ENCODE measurements around the gene RAPH1.
"Not testable (repeated sequence)": the region's sequence is repeated elsewhere in the genome, so short reads cannot be mapped to it uniquely, and the experiment has no call there.

The RAPH1 gene

GRCh38 chr2:203476881-203477280, 58.2 kb downstream of the RAPH1 start:
- no peak for DNase-seq

- no peak for DNase-seq
Observed at GRCh38 chr2:203471323-203471722, 63.8 kb downstream of the RAPH1 start.

GRCh38 chr2:203470371-203470770, 64.7 kb downstream of the RAPH1 start:
- no peak for DNase-seq

- DNase-seq, result no peak
Observed at GRCh38 chr2:203469546-203469945, 65.6 kb downstream of the RAPH1 start.

- no peak for DNase-seq
Observed at GRCh38 chr2:203463266-203463678, 71.8 kb downstream of the RAPH1 start.

GRCh38 chr2:203462308-203462707, 72.8 kb downstream of the RAPH1 start:
- DNase-seq, result no peak

- DNase-seq, result no peak
Observed at GRCh38 chr2:203461746-203462145, 73.4 kb downstream of the RAPH1 start.

- no peak for DNase-seq
Observed at GRCh38 chr2:203455209-203455608, 79.9 kb downstream of the RAPH1 start.

GRCh38 chr2:203453858-203454451, 81.1 kb downstream of the RAPH1 start:
- DNase-seq, result no peak

- no peak for DNase-seq
Observed at GRCh38 chr2:203451689-203452088, 83.4 kb downstream of the RAPH1 start.

GRCh38 chr2:203451011-203451410, 84.1 kb downstream of the RAPH1 start:
- no peak for DNase-seq

GRCh38 chr2:203450561-203450960, 84.5 kb downstream of the RAPH1 start:
- no peak for DNase-seq

- DNase-seq, result no peak
Observed at GRCh38 chr2:203446780-203447179, 88.3 kb downstream of the RAPH1 start.

- no peak for DNase-seq
Observed at GRCh38 chr2:203446071-203446481, 89.0 kb downstream of the RAPH1 start.

GRCh38 chr2:203444738-203445137, 90.4 kb downstream of the RAPH1 start:
- DNase-seq, result no peak

- no peak for DNase-seq
Observed at GRCh38 chr2:203442463-203442862, 92.6 kb downstream of the RAPH1 start.

- DNase-seq, result no peak
Observed at GRCh38 chr2:203441463-203441862, 93.6 kb downstream of the RAPH1 start.

GRCh38 chr2:203440671-203441070, 94.4 kb downstream of the RAPH1 start:
- DNase-seq, result no peak

- DNase-seq, result no peak
Observed at GRCh38 chr2:203438528-203438927, 96.6 kb downstream of the RAPH1 start.

GRCh38 chr2:203437511-203437910, 97.6 kb downstream of the RAPH1 start:
- no peak for DNase-seq

GRCh38 chr2:203436496-203436895, 98.6 kb downstream of the RAPH1 start:
- no peak for DNase-seq

GRCh38 chr2:203432811-203433210, 102.3 kb downstream of the RAPH1 start:
- DNase-seq, result no peak

- DNase-seq, result no peak
Observed at GRCh38 chr2:203431391-203432185, 103.5 kb downstream of the RAPH1 start.

GRCh38 chr2:203429643-203430042, 105.5 kb downstream of the RAPH1 start:
- not testable (repeated sequence) for DNase-seq

- no peak for DNase-seq
Observed at GRCh38 chr2:203427061-203427460, 108.0 kb downstream of the RAPH1 start.

All from DMS 273 treated with DMSO at 0.1 percent for 48 hours (cell line).